Urinary bladder (tissue), 4 donors: ENCODE results near the gene BABAM2. TPM values are rescaled to one million over a fixed set of nuclear protein-coding genes. Genes with fewer than 3 reads are reported as not detected.
"Not testable (repeated sequence)": the region's sequence is repeated elsewhere in the genome, so short reads cannot be mapped to it uniquely, and the experiment has no call there.

Source experiments
- DNase-seq: peaks from one replicate; pipeline ENCODE4 v3.0.0-alpha.2; 2015; ENCODE audit errors: extremely low spot score
- H3K27ac ChIP-seq: one replicate; pipeline ENCODE4 v1.5.1; 2013; ENCODE audit warnings: low read depth, mild to moderate bottlenecking, moderate library complexity
- H3K36me3 ChIP-seq: one replicate; pipeline ENCODE4 v1.6.1; 2013; ENCODE audit warnings: mild to moderate bottlenecking, moderate library complexity; ENCODE audit not compliant: insufficient read depth
- H3K4me1 ChIP-seq: one replicate; pipeline ENCODE4 v1.6.1; 2013; ENCODE audit warnings: mild to moderate bottlenecking, moderate library complexity; ENCODE audit not compliant: insufficient read depth
- H3K4me3 ChIP-seq: one replicate; pipeline ENCODE4 v1.5.1; 2013; ENCODE audit warnings: low read depth, low read length
- WGBS: extraction: QIAGEN DNeasy Blood & Tissue Kit; methylation state at CpG from one replicate; pipeline ENCODE4 v1.1.7; 2013; 5-methylcytosine and 5-hydroxymethylcytosine counted together
- polyA plus RNA-seq: library from polyadenylated mRNA; stranded (reverse); fragments of 200-250 nt; gene quantifications from one replicate; pipeline ENCODE4 v1.2.3, GENCODE V29; 2013
- total RNA-seq: library from RNA; depleted of rRNA; stranded (reverse); fragments of >200 nt; gene quantifications from one replicate; pipeline ENCODE4 v1.2.3, GENCODE V29; 2014
- donor health status: healthy with polysubstance abuse.
- donor health status: healthy.

Gene BABAM2
- total and polyA plus RNA-seq, 2 donors: 37.0 to 40.6 TPM

- H3K27ac ChIP-seq: no peak overlapping the region
- no peaks in the 10 kb centered on the region for H3K4me1 ChIP-seq
- H3K36me3 ChIP-seq: no peaks in the 10 kb centered on the region
- no peak overlapping the region for H3K4me3 ChIP-seq
- 13% methylated on average over 2 of the region's 2 CpGs for WGBS
- DNase-seq: no peak
Observed at GRCh38 chr2:27954771-27955383, 64.3 kb downstream of the BABAM2 start.

- H3K36me3 ChIP-seq: no peaks in the 10 kb centered on the region
- H3K27ac ChIP-seq: no peak overlapping the region
- no peaks in the 10 kb centered on the region for H3K4me1 ChIP-seq
- no peak overlapping the region for H3K4me3 ChIP-seq
- WGBS: 49% methylated on average over 5 of the region's 5 CpGs
- DNase-seq: no peak
Observed at GRCh38 chr2:27955384-27956161, 65.0 kb downstream of the BABAM2 start.

GRCh38 chr2:27956888-27957287, 66.4 kb downstream of the BABAM2 start:
- no peak for DNase-seq
- H3K27ac ChIP-seq: no peak overlapping the region
- no peaks in the 10 kb centered on the region for H3K36me3 ChIP-seq
- H3K4me1 ChIP-seq: no peaks in the 10 kb centered on the region
- H3K4me3 ChIP-seq: no peak overlapping the region
- WGBS: 89% methylated on average over 2 of the region's 2 CpGs

- WGBS: 94% methylated on average over 2 of the region's 2 CpGs
- no peak for DNase-seq
Observed at GRCh38 chr2:27958711-27959378, 68.3 kb downstream of the BABAM2 start.

GRCh38 chr2:27959496-27959895, 69.0 kb downstream of the BABAM2 start:
- H3K4me1 ChIP-seq: no peaks in the 10 kb centered on the region
- H3K27ac ChIP-seq: no peak overlapping the region
- H3K4me3 ChIP-seq: no peak overlapping the region
- DNase-seq: no peak
- 38% methylated on average over 4 of the region's 4 CpGs for WGBS
- H3K36me3 ChIP-seq: no peaks in the 10 kb centered on the region

More at GRCh38 chr2:27958711-27959378, 68.3 kb downstream of the BABAM2 start:
- no peaks in the 10 kb centered on the region for H3K36me3 ChIP-seq
- H3K27ac ChIP-seq: no peak overlapping the region
- no peaks in the 10 kb centered on the region for H3K4me1 ChIP-seq
- H3K4me3 ChIP-seq: no peak overlapping the region

- DNase-seq: no peak
- H3K4me3 ChIP-seq: no peak overlapping the region
- WGBS: 39% methylated on average over 4 of the region's 4 CpGs
- H3K36me3 ChIP-seq: no peaks in the 10 kb centered on the region
- no peak overlapping the region for H3K27ac ChIP-seq
- H3K4me1 ChIP-seq: no peaks in the 10 kb centered on the region
Observed at GRCh38 chr2:27960237-27960912, 69.8 kb downstream of the BABAM2 start.

GRCh38 chr2:27962006-27962405, 71.5 kb downstream of the BABAM2 start:
- Histone ChIP-seq H3K27ac (no peak overlapping the region), H3K4me3 (no peak overlapping the region), H3K36me3 (no peaks in the 10 kb centered on the region), H3K4me1 (no peaks in the 10 kb centered on the region)
- 92% methylated on average over 2 of the region's 2 CpGs for WGBS
- DNase-seq: no peak

GRCh38 chr2:27963472-27963871, 72.9 kb downstream of the BABAM2 start:
- H3K4me1 ChIP-seq: no peaks in the 10 kb centered on the region
- H3K4me3 ChIP-seq: no peak overlapping the region
- H3K27ac ChIP-seq: no peak overlapping the region
- 92% methylated on average over 1 of the region's 1 CpG for WGBS
- H3K36me3 ChIP-seq: no peaks in the 10 kb centered on the region
- DNase-seq: no peak

- Histone ChIP-seq H3K36me3 (no peaks in the 10 kb centered on the region), H3K4me3 (no peak overlapping the region), H3K4me1 (no peaks in the 10 kb centered on the region), H3K27ac (no peak overlapping the region)
- 97% methylated on average over 3 of the region's 3 CpGs for WGBS
- no peak for DNase-seq
Observed at GRCh38 chr2:27964067-27964466, 73.5 kb downstream of the BABAM2 start.

GRCh38 chr2:27965841-27966240, 75.3 kb downstream of the BABAM2 start:
- no peak for DNase-seq
- Histone ChIP-seq H3K27ac (no peak overlapping the region), H3K4me3 (no peak overlapping the region), H3K4me1 (no peaks in the 10 kb centered on the region), H3K36me3 (no peaks in the 10 kb centered on the region)
- 93% methylated on average over 2 of the region's 2 CpGs for WGBS

GRCh38 chr2:27966466-27966865, 75.9 kb downstream of the BABAM2 start:
- H3K27ac ChIP-seq: no peak overlapping the region
- peak; percentile 53 for DNase-seq
- H3K4me3 ChIP-seq: no peak overlapping the region
- WGBS: 61% methylated on average over 3 of the region's 3 CpGs
- H3K4me1 ChIP-seq: no peaks in the 10 kb centered on the region
- H3K36me3 ChIP-seq: no peaks in the 10 kb centered on the region

- WGBS: 84% methylated on average over 4 of the region's 4 CpGs
- DNase-seq: no peak
- no peaks in the 10 kb centered on the region for H3K36me3 ChIP-seq
- no peaks in the 10 kb centered on the region for H3K4me1 ChIP-seq
- H3K27ac ChIP-seq: no peak overlapping the region
- H3K4me3 ChIP-seq: no peak overlapping the region
Observed at GRCh38 chr2:27967076-27967475, 76.5 kb downstream of the BABAM2 start.

- not testable (repeated sequence) for DNase-seq, H3K27ac ChIP-seq, H3K36me3 ChIP-seq, H3K4me1 ChIP-seq, H3K4me3 ChIP-seq
- 96% methylated on average over 4 of the region's 4 CpGs for WGBS
Observed at GRCh38 chr2:27968045-27968444, 77.5 kb downstream of the BABAM2 start.
